HEK293 (cell line): Measurements from ENCODE around the gene IL20RA.

Experiments used
- CTCF ChIA-PET: fragments of 350-600 bp; formaldehyde crosslinking; extraction: SDS; loops from one replicate; lab custom pipeline; 2021; ENCODE audit warnings: antibody characterized with exemption; lab: Yijun Ruan, JAX
- POLR2A ChIA-PET: fragments of 300-600 bp; formaldehyde crosslinking; extraction: SDS; loops from one replicate; lab custom pipeline; 2020; ENCODE audit warnings: antibody characterized with exemption, inconsistent platforms; lab: Yijun Ruan, JAX
- H3K27ac ChIP-seq: fragments of 200-500 bp; sonication (Bioruptor generic); 2 replicates; pipeline ENCODE4 v1.5.1; 2014; ENCODE audit warnings: low read depth, low read length, control low read depth, inconsistent platforms; ENCODE audit errors: extremely low read depth
- H3K36me3 ChIP-seq, 2 experiments: fragments of 200-500 bp in 1 of 2; sonication (Bioruptor generic) in 1 of 2; 1 replicate in 1 of 2; 2 replicates in 1 of 2; pipeline ENCODE4 v1.5.1; 2014 to 2017; ENCODE audit warnings: inconsistent platforms in 2 of 2, low read length in 2 of 2; ENCODE audit not compliant: control insufficient read depth in 2 of 2, insufficient read depth in 1 of 2
- H3K4me1 ChIP-seq: fragments of 200-500 bp; sonication (Bioruptor generic); 2 replicates; pipeline ENCODE4 v1.5.1; 2014; ENCODE audit warnings: mild to moderate bottlenecking, low read length, inconsistent platforms; ENCODE audit not compliant: control insufficient read depth, insufficient read depth
- H3K4me3 ChIP-seq: 2 replicates; pipeline ENCODE4 v1.5.1; 2011; ENCODE audit warnings: low read depth, mild to moderate bottlenecking, control low read depth, low read length, moderate library complexity
- H3K9me3 ChIP-seq: fragments of 200-500 bp; sonication (Bioruptor generic); 2 replicates; pipeline ENCODE4 v1.5.1; 2014; ENCODE audit warnings: low read depth, low read length, inconsistent platforms; ENCODE audit not compliant: control insufficient read depth, insufficient read depth
- GFI1B ChIP-seq: fragments of 450-650 bp; formaldehyde crosslinking; IDR thresholded peaks from 2 replicates; pipeline ENCODE4 v1.5.1; 2016; ENCODE audit warnings: missing biosample characterization, missing genetic modification characterization
- GLI4 ChIP-seq: fragments of 450-650 bp; formaldehyde crosslinking; IDR thresholded peaks from 2 replicates; pipeline ENCODE4 v1.5.1; 2016; ENCODE audit warnings: missing biosample characterization, missing genetic modification characterization
- KLF10 ChIP-seq: fragments of 450-650 bp; IDR thresholded peaks from 2 replicates; pipeline ENCODE4 v1.5.1; 2018; ENCODE audit warnings: missing biosample characterization, mild to moderate bottlenecking, missing genetic modification characterization
- KLF7 ChIP-seq: fragments of 450-650 bp; formaldehyde crosslinking; IDR thresholded peaks from 2 replicates; pipeline ENCODE4 v1.5.1; 2016; ENCODE audit warnings: missing biosample characterization, missing genetic modification characterization, borderline replicate concordance
- SP3 ChIP-seq: fragments of 450-650 bp; formaldehyde crosslinking; IDR thresholded peaks from 2 replicates; pipeline ENCODE4 v1.5.1; 2016; ENCODE audit warnings: missing biosample characterization, missing genetic modification characterization
- SP7 ChIP-seq: fragments of 450-650 bp; formaldehyde crosslinking; IDR thresholded peaks from 2 replicates; pipeline ENCODE4 v1.5.1; 2016; ENCODE audit warnings: missing biosample characterization, missing genetic modification characterization
- ZBTB17 ChIP-seq: fragments of 450-650 bp; formaldehyde crosslinking; IDR thresholded peaks from 2 replicates; pipeline ENCODE4 v1.5.1; 2016; ENCODE audit warnings: missing biosample characterization, missing genetic modification characterization
- ZEB2 ChIP-seq: fragments of 450-650 bp; formaldehyde crosslinking; IDR thresholded peaks from 2 replicates; pipeline ENCODE4 v1.5.1; 2016; ENCODE audit warnings: missing biosample characterization, missing genetic modification characterization
- ZIC2 ChIP-seq: fragments of 450-650 bp; formaldehyde crosslinking; IDR thresholded peaks from 2 replicates; pipeline ENCODE4 v1.5.1; 2016; ENCODE audit warnings: missing biosample characterization, missing genetic modification characterization
- ZNF121 ChIP-seq: fragments of 450-650 bp; formaldehyde crosslinking; IDR thresholded peaks from 2 replicates; pipeline ENCODE4 v1.5.1; 2016; ENCODE audit warnings: missing biosample characterization, missing genetic modification characterization
- ZNF140 ChIP-seq: fragments of 450-650 bp; formaldehyde crosslinking; IDR thresholded peaks from 2 replicates; pipeline ENCODE4 v1.5.1; 2016; ENCODE audit warnings: missing biosample characterization, missing genetic modification characterization
- ZNF18 ChIP-seq: fragments of 450-650 bp; formaldehyde crosslinking; IDR thresholded peaks from 2 replicates; pipeline ENCODE4 v1.5.1; 2016; ENCODE audit warnings: missing biosample characterization, missing genetic modification characterization
- ZNF221 ChIP-seq: fragments of 450-650 bp; formaldehyde crosslinking; IDR thresholded peaks from 2 replicates; pipeline ENCODE4 v1.5.1; 2017; ENCODE audit warnings: missing biosample characterization, missing genetic modification characterization, borderline replicate concordance
- ZNF24 ChIP-seq: fragments of 450-650 bp; formaldehyde crosslinking; IDR thresholded peaks from 2 replicates; pipeline ENCODE4 v1.5.1; 2016; ENCODE audit warnings: missing biosample characterization, missing genetic modification characterization
- ZNF394 ChIP-seq: fragments of 450-650 bp; formaldehyde crosslinking; IDR thresholded peaks from 2 replicates; pipeline ENCODE4 v1.5.1; 2016; ENCODE audit warnings: missing biosample characterization, missing genetic modification characterization, mild to moderate bottlenecking, moderate library complexity, borderline replicate concordance
- ZNF473 ChIP-seq: fragments of 450-650 bp; formaldehyde crosslinking; IDR thresholded peaks from 2 replicates; pipeline ENCODE4 v1.5.1; 2017; ENCODE audit warnings: missing biosample characterization, missing genetic modification characterization
- ZNF48 ChIP-seq: fragments of 450-650 bp; formaldehyde crosslinking; IDR thresholded peaks from 2 replicates; pipeline ENCODE4 v1.5.1; 2016; ENCODE audit warnings: missing biosample characterization, missing genetic modification characterization
- ZNF555 ChIP-seq: fragments of 450-650 bp; formaldehyde crosslinking; conservative IDR thresholded peaks from 2 replicates; pipeline ENCODE4 v1.5.1; 2017; ENCODE audit warnings: missing biosample characterization, mild to moderate bottlenecking, missing genetic modification characterization, inconsistent platforms
- ZNF571 ChIP-seq: fragments of 450-650 bp; formaldehyde crosslinking; IDR thresholded peaks from 2 replicates; pipeline ENCODE4 v1.5.0; 2017; ENCODE audit warnings: missing biosample characterization, missing genetic modification characterization
- ZNF623 ChIP-seq: fragments of 450-650 bp; formaldehyde crosslinking; IDR thresholded peaks from 2 replicates; pipeline ENCODE4 v1.5.1; 2016; ENCODE audit warnings: missing biosample characterization, missing genetic modification characterization
- ZNF639 ChIP-seq: fragments of 450-650 bp; formaldehyde crosslinking; IDR thresholded peaks from 2 replicates; pipeline ENCODE4 v1.5.1; 2016; ENCODE audit warnings: missing biosample characterization, missing genetic modification characterization
- ZNF76 ChIP-seq: fragments of 450-650 bp; formaldehyde crosslinking; IDR thresholded peaks from 2 replicates; pipeline ENCODE4; 2016; ENCODE audit warnings: low read depth, missing biosample characterization, missing genetic modification characterization, borderline replicate concordance
- ZNF768 ChIP-seq: fragments of 450-650 bp; formaldehyde crosslinking; IDR thresholded peaks from 2 replicates; pipeline ENCODE4 v1.5.1; 2018; ENCODE audit warnings: missing biosample characterization, mild to moderate bottlenecking, missing genetic modification characterization
- ZNF776 ChIP-seq: fragments of 450-650 bp; formaldehyde crosslinking; IDR thresholded peaks from 2 replicates; pipeline ENCODE4 v1.5.0; 2017; ENCODE audit warnings: missing biosample characterization, missing genetic modification characterization, borderline replicate concordance
- ZNF830 ChIP-seq: fragments of 450-650 bp; IDR thresholded peaks from 2 replicates; pipeline ENCODE4 v1.5.0; 2018; ENCODE audit warnings: missing biosample characterization, missing genetic modification characterization, low read depth, mild to moderate bottlenecking, moderate library complexity
- ZNF843 ChIP-seq: fragments of 450-650 bp; formaldehyde crosslinking; IDR thresholded peaks from 2 replicates; pipeline ENCODE4 v1.5.1; 2016; ENCODE audit warnings: missing biosample characterization, missing genetic modification characterization
- ZSCAN5A ChIP-seq: fragments of 450-650 bp; formaldehyde crosslinking; IDR thresholded peaks from 2 replicates; pipeline ENCODE4 v1.5.1; 2016; ENCODE audit warnings: missing biosample characterization, missing genetic modification characterization
- TF ChIP-seq, protein P1 (sequence below): fragments of 450-650 bp; formaldehyde crosslinking; IDR thresholded peaks from 2 replicates; pipeline ENCODE4 v1.5.1; 2016; ENCODE audit warnings: missing biosample characterization, missing genetic modification characterization

IL20RA gene

DNA sequence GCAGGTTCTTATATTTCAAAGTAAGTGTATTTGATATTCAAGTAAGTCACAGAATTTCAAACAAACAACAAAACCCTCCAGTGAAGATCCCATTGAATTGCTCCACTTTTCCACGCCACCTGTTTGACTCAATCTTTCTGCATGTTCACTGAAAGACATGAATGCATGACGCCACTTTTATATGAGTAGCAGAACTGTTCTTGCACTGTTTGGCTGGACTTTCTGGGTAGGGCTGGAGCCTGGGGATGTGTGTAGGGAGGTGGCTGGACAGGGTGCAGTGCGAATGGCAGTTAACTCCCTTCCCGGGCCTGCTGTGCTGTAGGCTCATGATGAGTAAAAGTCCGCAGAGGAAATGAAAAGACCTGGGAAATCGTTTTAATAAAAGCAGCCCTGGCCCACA, 39.7 kb downstream of the IL20RA start (continued):
- no peak for TF ChIP-seq ZNF18 (tag by site-specific recombination)
- no peak for TF ChIP-seq ZNF555 (tag by site-specific recombination)
- no peak for TF ChIP-seq ZNF571 (tag by site-specific recombination)
- TF ChIP-seq KLF7 (tag by site-specific recombination): no peak
- TF ChIP-seq ZNF76 (tag by site-specific recombination): no peak
- TF ChIP-seq, all 188 proteins: peak for 0

- TF ChIP-seq ZNF221 (no peak), KLF10 (tag by site-specific recombination) (no peak), ZNF76 (tag by site-specific recombination) (no peak), GLI4 (tag by site-specific recombination) (no peak), GFI1B (tag by site-specific recombination) (no peak), ZNF623 (tag by site-specific recombination) (no peak), ZEB2 (no peak), ZNF843 (tag by site-specific recombination) (no peak)
- Histone ChIP-seq H3K27ac (no peak overlapping the region), H3K4me3 (no peak overlapping the region), H3K9me3 (no peaks in the 10 kb centered on the region), H3K36me3 (no peaks in the 10 kb centered on the region), H3K4me1 (peaks cover 5% of the 10 kb centered on the region; the same call in 1 of the 2 replicates)
- ChIA-PET CTCF (no interaction called here), POLR2A (no interaction called here)
Observed at GRCh38 chr6:137002505-137002904, 42.3 kb downstream of the IL20RA start.

- Histone ChIP-seq H3K9me3 (no peaks in the 10 kb centered on the region), H3K36me3 (no peaks in the 10 kb centered on the region), H3K27ac (no peak overlapping the region), H3K4me3 (no peak overlapping the region), H3K4me1 (peaks cover 5% of the 10 kb centered on the region; the same call in 1 of the 2 replicates)
- ChIA-PET POLR2A (no interaction called here), CTCF (interaction anchor here (0.6 kb wide), 1 partner anchor 26 kb away, joined by 3 read pairs; no protein-coding TSS in a partner anchor)
- TF ChIP-seq SP7 (tag by site-specific recombination): no peak
- no peak for TF ChIP-seq ZNF473 (tag by site-specific recombination)
- no peak for TF ChIP-seq ZNF24 (tag by site-specific recombination)
- no peak for TF ChIP-seq ZNF48 (tag by site-specific recombination)
- no peak for TF ChIP-seq ZNF639 (tag by site-specific recombination)
- TF ChIP-seq ZNF843 (tag by site-specific recombination): no peak
- no peak for TF ChIP-seq SP3 (tag by site-specific recombination)
- TF ChIP-seq GFI1B (tag by site-specific recombination): no peak
- no peak for TF ChIP-seq ZNF768 (tag by site-specific recombination)
- no peak for TF ChIP-seq ZNF140 (tag by site-specific recombination)
- no peak for TF ChIP-seq ZIC2 (tag by site-specific recombination)
- no peak for TF ChIP-seq ZBTB17
- no peak for TF ChIP-seq ZNF121 (tag by site-specific recombination)
- TF ChIP-seq ZNF394 (tag by site-specific recombination): no peak
- no peak for TF ChIP-seq ZNF776 (tag by site-specific recombination)
- TF ChIP-seq, protein P1, sequence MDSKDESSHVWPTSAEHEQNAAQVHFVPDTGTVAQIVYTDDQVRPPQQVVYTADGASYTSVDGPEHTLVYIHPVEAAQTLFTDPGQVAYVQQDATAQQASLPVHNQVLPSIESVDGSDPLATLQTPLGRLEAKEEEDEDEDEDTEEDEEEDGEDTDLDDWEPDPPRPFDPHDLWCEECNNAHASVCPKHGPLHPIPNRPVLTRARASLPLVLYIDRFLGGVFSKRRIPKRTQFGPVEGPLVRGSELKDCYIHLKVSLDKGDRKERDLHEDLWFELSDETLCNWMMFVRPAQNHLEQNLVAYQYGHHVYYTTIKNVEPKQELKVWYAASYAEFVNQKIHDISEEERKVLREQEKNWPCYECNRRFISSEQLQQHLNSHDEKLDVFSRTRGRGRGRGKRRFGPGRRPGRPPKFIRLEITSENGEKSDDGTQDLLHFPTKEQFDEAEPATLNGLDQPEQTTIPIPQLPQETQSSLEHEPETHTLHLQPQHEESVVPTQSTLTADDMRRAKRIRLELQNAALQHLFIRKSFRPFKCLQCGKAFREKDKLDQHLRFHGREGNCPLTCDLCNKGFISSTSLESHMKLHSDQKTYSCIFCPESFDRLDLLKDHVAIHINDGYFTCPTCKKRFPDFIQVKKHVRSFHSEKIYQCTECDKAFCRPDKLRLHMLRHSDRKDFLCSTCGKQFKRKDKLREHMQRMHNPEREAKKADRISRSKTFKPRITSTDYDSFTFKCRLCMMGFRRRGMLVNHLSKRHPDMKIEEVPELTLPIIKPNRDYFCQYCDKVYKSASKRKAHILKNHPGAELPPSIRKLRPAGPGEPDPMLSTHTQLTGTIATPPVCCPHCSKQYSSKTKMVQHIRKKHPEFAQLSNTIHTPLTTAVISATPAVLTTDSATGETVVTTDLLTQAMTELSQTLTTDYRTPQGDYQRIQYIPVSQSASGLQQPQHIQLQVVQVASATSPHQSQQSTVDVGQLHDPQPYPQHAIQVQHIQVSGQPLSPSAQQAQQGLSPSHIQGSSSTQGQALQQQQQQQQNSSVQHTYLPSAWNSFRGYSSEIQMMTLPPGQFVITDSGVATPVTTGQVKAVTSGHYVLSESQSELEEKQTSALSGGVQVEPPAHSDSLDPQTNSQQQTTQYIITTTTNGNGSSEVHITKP: no peak
- no peak for TF ChIP-seq ZSCAN5A
- no peak for TF ChIP-seq ZNF830 (tag by site-specific recombination)
Observed at GRCh38 chr6:137001977-137002302, 42.8 kb downstream of the IL20RA start.
